K562 (cell line): ENCODE data around the gene BMP3. TPM values are rescaled to one million over a fixed set of nuclear protein-coding genes. Genes with fewer than 3 reads are reported as not detected.

ENCODE experiments used
- CAMTA2 ChIP-seq: fragments of 250-450 bp; sonication (Bioruptor Pico); conservative IDR thresholded peaks from 2 replicates; pipeline ENCODE4 v1.5.1; 2022
- CC2D1A ChIP-seq: fragments of 450-650 bp; IDR thresholded peaks from 2 replicates; pipeline ENCODE4 v1.6.1; 2017; ENCODE audit warnings: mild to moderate bottlenecking
- CTBP1 ChIP-seq: fragments of 450-650 bp; IDR thresholded peaks from 2 replicates; pipeline ENCODE4 v1.6.1; 2016; ENCODE audit warnings: borderline replicate concordance
- CTCF ChIP-seq, 3 experiments: IDR thresholded peaks in 2 of 3; conservative IDR thresholded peaks in 1 of 3; 2 replicates each; pipeline ENCODE4 v1.5.1; 2011 to 2012; ENCODE audit warnings: low read length in 3 of 3, mild to moderate bottlenecking in 3 of 3, control low read depth in 2 of 3, improper control_type of control experiment in 1 of 3, inconsistent platforms in 1 of 3, low read depth in 1 of 3, mixed read lengths in 1 of 3, moderate library complexity in 1 of 3; ENCODE audit not compliant: insufficient read depth in 2 of 3
- CXXC5 ChIP-seq: fragments of 250-450 bp; sonication (Bioruptor Pico); IDR thresholded peaks from 2 replicates; pipeline ENCODE4 v1.8.0; 2022; ENCODE audit warnings: inconsistent platforms, mild to moderate bottlenecking, moderate library complexity
- FOXP1 ChIP-seq: sonication (generic); formaldehyde crosslinking; IDR thresholded peaks from 2 replicates; pipeline ENCODE4 v1.8.0; 2022; ENCODE audit warnings: mild to moderate bottlenecking, missing genetic modification reagents
- HCFC1 ChIP-seq: IDR thresholded peaks from 2 replicates; pipeline ENCODE4 v1.6.1; 2012; ENCODE audit warnings: low read depth, low read length, improper control_type of control experiment
- IFI16 ChIP-seq: fragments of 250-450 bp; sonication (Bioruptor Pico); IDR thresholded peaks from 2 replicates; pipeline ENCODE4 v2.1.2; 2022; ENCODE audit warnings: mild to moderate bottlenecking, inconsistent platforms
- KLF16 ChIP-seq: IDR thresholded peaks from 2 replicates; pipeline ENCODE4 v1.6.1; 2016; ENCODE audit warnings: antibody characterized with exemption
- MCM5 ChIP-seq: fragments of 450-650 bp; IDR thresholded peaks from 2 replicates; pipeline ENCODE4 v1.6.1; 2016; ENCODE audit warnings: low read depth
- NFIX ChIP-seq: fragments of 250-450 bp; sonication (Bioruptor Pico); IDR thresholded peaks from 2 replicates; pipeline ENCODE4 v1.4.0; 2020; ENCODE audit warnings: low read depth, mild to moderate bottlenecking, moderate library complexity
- PTRF ChIP-seq: fragments of 450-650 bp; IDR thresholded peaks from 2 replicates; pipeline ENCODE4 v1.6.1; 2016; ENCODE audit warnings: mild to moderate bottlenecking, missing genetic modification characterization, missing compliant biosample characterization
- RCOR1 ChIP-seq, 2 experiments: IDR thresholded peaks; 2 replicates each; pipeline ENCODE4 v1.6.1; 2012; ENCODE audit warnings: low read depth in 2 of 2, low read length in 2 of 2, borderline replicate concordance in 1 of 2, improper control_type of control experiment in 1 of 2
- REST ChIP-seq, 2 experiments: fragments of 450-650 bp; formaldehyde crosslinking in 1 of 2; IDR thresholded peaks; 2 replicates each; pipeline versions ENCODE4 v1.4.0 to v1.6.1; 2014 to 2020; ENCODE audit warnings: mild to moderate bottlenecking in 2 of 2, borderline replicate concordance in 1 of 2, low read depth in 1 of 2
- SMC3 ChIP-seq: conservative IDR thresholded peaks from 2 replicates; pipeline ENCODE4 v1.6.1; 2011; ENCODE audit warnings: low read depth, low read length, improper control_type of control experiment; ENCODE audit not compliant: insufficient read depth
- ZNF398 ChIP-seq: fragments of 250-450 bp; sonication (Bioruptor Pico); IDR thresholded peaks from 2 replicates; pipeline ENCODE4 v1.8.0; 2021; ENCODE audit warnings: moderate library complexity, mild to moderate bottlenecking, inconsistent platforms
- ZSCAN32 ChIP-seq: fragments of 450-650 bp; formaldehyde crosslinking; IDR thresholded peaks from 2 replicates; pipeline ENCODE4 v1.4.0; 2020; ENCODE audit warnings: mild to moderate bottlenecking, moderate library complexity
- polyA plus RNA-seq, 8 experiments: library from polyadenylated mRNA; depleted of rRNA in 4 of 8; stranded (reverse) in 5 of 8; unstranded in 3 of 8; fragments of >200 nt; fragmentation: Nextera tagmentation in 2 of 8; fragmentation: Illumina TruSeq in 1 of 8; extraction: Ambion mirVana in 2 of 8; extraction: Trizol in 1 of 8; gene quantifications; 2 replicates each; pipeline versions ENCODE4 v1.2.1 to v1.2.3, GENCODE V29; 2011 to 2014; ENCODE audit warnings: inconsistent platforms in 1 of 8, missing spikeins in 1 of 8
- total RNA-seq, 7 experiments: library from RNA; depleted of rRNA in 6 of 7; stranded (reverse); fragments of >200 nt in 6 of 7; fragmentation: Illumina TruSeq in 2 of 7; extraction: Trizol in 2 of 7; gene quantifications; 2 replicates each; pipeline versions ENCODE4 v1.2.1 to v1.2.3, GENCODE V29; 2011 to 2021; ENCODE audit warnings: low replicate concordance in 1 of 7

The BMP3 gene
- total and polyA plus RNA-seq, 9 of the 15 experiments (the other 6 are each of a cell fraction or from before 2014, with no cell fraction given): 0.01 TPM; not detected in 8

GRCh38 chr4:81069706-81070331, 39.3 kb downstream of the BMP3 start (continued):
- TF ChIP-seq CTCF (IDR thresholded peaks at IDR 0.05 in 2 of 3, conservative IDR thresholded peaks at IDR 0.05 in 1 of 3; ENCODE audit: insufficient read depth in 2 of 3, low read depth in 1 of 3, low read length in 3 of 3): peak; percentile 79 to 88 (median 80)
- no peak for TF ChIP-seq HCFC1
- TF ChIP-seq ZNF398: no peak
- no peak for TF ChIP-seq CTBP1
- no peak for TF ChIP-seq ZSCAN32 (CRISPR knock-in tag)
- TF ChIP-seq CXXC5 (CRISPR knock-in tag): no peak
- peak; percentile 68; the same call in 1 of the 2 replicates for TF ChIP-seq REST (IDR thresholded peaks at IDR 0.05; ENCODE audit: borderline replicate concordance)
- no peak for TF ChIP-seq REST (CRISPR knock-in tag; IDR thresholded peaks at IDR 0.05; ENCODE audit: low read depth)
- TF ChIP-seq CAMTA2 (CRISPR knock-in tag): no peak
- no peak for TF ChIP-seq FOXP1
- TF ChIP-seq SMC3: peak; percentile 66
- TF ChIP-seq KLF16: 0 out of 2 replicates have a peak, but pooled peaks have one; percentile 18
- TF ChIP-seq RCOR1 (IDR thresholded peaks at IDR 0.05; ENCODE audit: borderline replicate concordance in 1 of 2, low read depth in 2 of 2, low read length in 2 of 2): peak in 1 of 2 experiments; percentile 31; a peak in 1 of 4 replicates
- 0 out of 2 replicates have a peak, but pooled peaks have one; percentile 17 for TF ChIP-seq CC2D1A
- no peak for TF ChIP-seq NFIX (CRISPR knock-in tag)
- no peak for TF ChIP-seq IFI16
- no peak for TF ChIP-seq PTRF (tag)
- TF ChIP-seq MCM5: no peak
